ENCODE results near the gene GABBR2.

GRCh38 chr9:98432960-98433359 is 275.8 kb downstream of the GABBR2 start:
- TF ChIP-seq CTCF (IDR thresholded peaks at IDR 0.05), result no peak
- no peak for TF ChIP-seq EZH2 (IDR thresholded peaks at IDR 0.05; ENCODE audit: borderline replicate concordance, insufficient read depth, low read depth, low read length, poor library complexity, severe bottlenecking)

Data from B cell (primary cell).